RWPE2 (cell line): Measurements from ENCODE around the gene RNF2.

Source experiments
- ATAC-seq: fragments of 200-7000 bp; cut with Tn5 transposase; 3 replicates; pipeline ENCODE4 v1.9.1; 2021; ENCODE audit warnings: low read depth
- DNase-seq: peaks from one replicate; pipeline ENCODE4 v3.0.0-alpha.2; 2020; ENCODE audit warnings: low spot score
- H3K27ac ChIP-seq: fragments of 450-650 bp; 2 replicates; pipeline ENCODE4 v1.5.1; 2017; ENCODE audit warnings: mild to moderate bottlenecking; ENCODE audit not compliant: poor library complexity, severe bottlenecking
- H3K27me3 ChIP-seq: fragments of 250-450 bp; sonication (Bioruptor Pico); 2 replicates; pipeline ENCODE4 v1.5.1; 2021; ENCODE audit warnings: mild to moderate bottlenecking, moderate library complexity; ENCODE audit not compliant: insufficient read depth, poor library complexity, severe bottlenecking
- H3K36me3 ChIP-seq: fragments of 250-450 bp; sonication (Bioruptor Pico); 2 replicates; pipeline ENCODE4 v1.5.1; 2020; ENCODE audit warnings: low read depth, mild to moderate bottlenecking, moderate library complexity
- H3K4me1 ChIP-seq: fragments of 250-450 bp; sonication (Bioruptor Pico); 2 replicates; pipeline ENCODE4 v1.5.1; 2021; ENCODE audit warnings: mild to moderate bottlenecking, moderate library complexity; ENCODE audit not compliant: insufficient read depth, poor library complexity, severe bottlenecking
- H3K4me3 ChIP-seq: fragments of 250-450 bp; sonication (Bioruptor Pico); 2 replicates; pipeline ENCODE4 v1.5.1; 2021; ENCODE audit warnings: mild to moderate bottlenecking, moderate library complexity; ENCODE audit not compliant: severe bottlenecking
- H3K9me3 ChIP-seq: fragments of 250-450 bp; sonication (Bioruptor Pico); 2 replicates; pipeline ENCODE4 v1.5.1; 2021; ENCODE audit warnings: mild to moderate bottlenecking, moderate library complexity; ENCODE audit not compliant: severe bottlenecking
- TF ChIP-seq, protein P1 (sequence below): fragments of 450-650 bp; IDR thresholded peaks from one replicate; pipeline ENCODE4 v1.5.1; 2017; ENCODE audit warnings: mild to moderate bottlenecking, moderate library complexity; ENCODE audit not compliant: poor library complexity, severe bottlenecking

Gene RNF2

DNA sequence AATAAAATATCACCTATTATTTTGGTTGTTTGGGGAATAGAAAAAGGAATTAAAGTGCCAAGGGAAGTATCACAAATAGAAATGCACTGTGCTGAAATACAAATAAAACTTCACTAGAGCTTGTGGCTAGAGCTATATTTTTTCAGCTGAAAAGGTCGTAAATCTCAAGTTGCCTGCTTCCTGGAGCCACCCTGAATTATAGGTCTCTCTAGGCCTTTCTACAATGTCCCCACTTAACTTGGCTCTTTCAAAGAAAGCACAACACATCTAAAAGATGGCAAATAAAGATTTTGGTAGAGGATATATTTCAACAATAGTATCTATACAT is 5.0 kb upstream of the RNF2 start:
- Histone ChIP-seq H3K4me3 (no peak overlapping the region), H3K36me3 (no peaks in the 10 kb centered on the region), H3K9me3 (no peaks in the 10 kb centered on the region), H3K27ac (no peak overlapping the region), H3K27me3 (no peaks in the 10 kb centered on the region), H3K4me1 (no peaks in the 10 kb centered on the region)
- ATAC-seq (no peak), DNase-seq (no peak)
- TF ChIP-seq, protein P1, sequence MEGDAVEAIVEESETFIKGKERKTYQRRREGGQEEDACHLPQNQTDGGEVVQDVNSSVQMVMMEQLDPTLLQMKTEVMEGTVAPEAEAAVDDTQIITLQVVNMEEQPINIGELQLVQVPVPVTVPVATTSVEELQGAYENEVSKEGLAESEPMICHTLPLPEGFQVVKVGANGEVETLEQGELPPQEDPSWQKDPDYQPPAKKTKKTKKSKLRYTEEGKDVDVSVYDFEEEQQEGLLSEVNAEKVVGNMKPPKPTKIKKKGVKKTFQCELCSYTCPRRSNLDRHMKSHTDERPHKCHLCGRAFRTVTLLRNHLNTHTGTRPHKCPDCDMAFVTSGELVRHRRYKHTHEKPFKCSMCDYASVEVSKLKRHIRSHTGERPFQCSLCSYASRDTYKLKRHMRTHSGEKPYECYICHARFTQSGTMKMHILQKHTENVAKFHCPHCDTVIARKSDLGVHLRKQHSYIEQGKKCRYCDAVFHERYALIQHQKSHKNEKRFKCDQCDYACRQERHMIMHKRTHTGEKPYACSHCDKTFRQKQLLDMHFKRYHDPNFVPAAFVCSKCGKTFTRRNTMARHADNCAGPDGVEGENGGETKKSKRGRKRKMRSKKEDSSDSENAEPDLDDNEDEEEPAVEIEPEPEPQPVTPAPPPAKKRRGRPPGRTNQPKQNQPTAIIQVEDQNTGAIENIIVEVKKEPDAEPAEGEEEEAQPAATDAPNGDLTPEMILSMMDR = no peak

DNA sequence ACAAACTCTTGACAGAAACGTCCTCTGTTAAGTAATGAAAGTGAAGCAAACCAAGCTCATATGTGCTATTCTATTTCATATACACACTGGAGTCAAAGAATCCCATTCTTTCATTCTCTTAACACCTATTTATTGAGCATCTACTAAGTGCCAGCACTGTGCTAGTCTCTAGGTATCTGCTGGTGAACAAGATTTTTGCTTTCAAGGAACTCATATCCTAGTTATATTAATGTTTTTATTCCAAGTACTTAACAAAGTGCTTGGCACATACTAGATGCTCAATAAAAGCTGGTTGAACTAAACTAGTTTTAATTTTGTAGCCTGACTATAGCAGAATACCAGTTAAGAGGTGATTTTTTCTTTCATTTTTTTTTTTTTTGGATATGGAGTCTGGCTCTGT is 3.6 kb upstream of the RNF2 start:
- H3K36me3 ChIP-seq = no peaks in the 10 kb centered on the region
- no peaks in the 10 kb centered on the region for H3K9me3 ChIP-seq
- H3K4me3 ChIP-seq = no peak overlapping the region
- DNase-seq = no peak
- H3K4me1 ChIP-seq = no peaks in the 10 kb centered on the region
- ATAC-seq = no peak
- no peak overlapping the region for H3K27ac ChIP-seq
- H3K27me3 ChIP-seq = no peaks in the 10 kb centered on the region
- TF ChIP-seq, protein P1 = no peak

DNA sequence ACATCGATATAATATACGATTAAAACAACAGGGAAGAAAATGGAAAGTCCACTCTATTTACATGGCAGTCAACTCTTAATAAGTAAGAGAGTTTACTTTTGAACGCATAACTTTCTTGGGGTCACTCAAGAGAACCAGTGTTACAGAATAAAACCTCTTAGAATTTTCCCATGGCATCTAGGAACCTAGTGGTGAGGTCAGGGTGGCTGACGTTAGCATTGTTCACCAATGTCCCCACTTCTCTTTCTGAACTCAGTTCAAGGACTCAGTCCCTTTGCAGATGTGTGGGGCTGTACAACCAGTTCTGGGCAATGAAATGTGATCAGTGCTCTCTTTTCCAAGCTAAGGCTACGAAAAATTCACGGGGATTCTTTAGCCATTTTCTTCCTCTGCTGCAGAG is 2.6 kb upstream of the RNF2 start:
- H3K4me3 ChIP-seq = no peak overlapping the region
- no peak overlapping the region for H3K27ac ChIP-seq
- no peaks in the 10 kb centered on the region for H3K27me3 ChIP-seq
- no peaks in the 10 kb centered on the region for H3K36me3 ChIP-seq
- DNase-seq (no peak), ATAC-seq (no peak)
- H3K4me1 ChIP-seq = peaks cover 9% of the 10 kb centered on the region
- TF ChIP-seq, protein P1 = no peak
- H3K9me3 ChIP-seq = no peaks in the 10 kb centered on the region

DNA sequence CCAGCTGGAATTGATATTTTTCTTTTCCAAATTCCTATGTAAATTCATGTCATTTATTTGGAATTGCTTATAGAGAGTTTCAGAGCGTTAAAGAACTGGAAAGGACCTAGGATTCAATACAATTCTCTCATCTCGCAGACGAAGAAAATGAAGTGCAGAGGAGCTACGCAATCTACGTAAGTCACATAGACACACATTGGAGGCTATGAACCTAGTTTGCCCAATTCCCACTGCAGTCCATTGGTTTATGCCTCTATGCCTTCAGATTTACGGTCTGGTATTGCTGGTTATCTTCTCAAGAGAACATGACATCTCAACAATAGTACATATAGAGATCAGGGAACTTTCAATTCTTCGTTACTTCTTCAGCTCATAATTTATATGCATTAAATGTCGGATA is 971 bp upstream of the RNF2 start:
- peaks cover 9% of the 10 kb centered on the region for H3K4me1 ChIP-seq
- no peak overlapping the region for H3K27ac ChIP-seq

DNA sequence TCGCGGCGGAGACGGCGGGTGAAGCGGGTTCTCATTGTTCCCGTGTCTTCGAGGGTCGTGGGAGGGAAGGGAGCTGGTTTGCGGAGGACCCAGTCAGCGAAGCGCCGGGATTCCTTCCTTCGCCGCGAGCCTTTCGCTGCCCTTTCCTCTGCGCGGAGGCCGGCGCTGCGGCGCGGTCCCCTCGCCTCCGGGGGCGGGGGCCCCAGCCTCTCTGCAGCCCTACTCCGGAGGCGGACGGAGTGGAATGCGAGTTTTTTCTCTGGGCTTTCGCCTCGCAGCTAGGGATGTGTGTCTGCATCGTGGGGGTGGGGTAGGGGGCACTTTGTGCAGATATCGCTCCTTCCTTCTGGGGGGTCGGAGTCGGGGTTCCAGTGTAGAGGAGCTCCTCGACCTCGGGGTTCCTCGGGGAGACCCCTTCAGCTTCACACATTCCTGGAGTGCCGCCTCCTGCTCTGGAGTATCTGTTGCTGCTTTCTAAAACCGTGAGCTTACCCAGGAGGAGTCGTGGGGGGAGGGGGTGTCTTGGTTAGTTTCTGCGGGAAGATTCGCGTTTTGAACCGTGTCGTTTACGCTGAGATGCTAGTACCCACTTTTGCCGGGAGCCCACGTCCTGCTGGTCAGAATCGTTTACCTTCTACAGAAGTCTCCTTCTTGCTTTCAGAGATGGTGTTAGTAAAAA is 595 bp downstream of the RNF2 start:
- peak overlapping the region; percentile 35 for H3K27ac ChIP-seq
- H3K36me3 ChIP-seq = no peaks in the 10 kb centered on the region
- ATAC-seq (peak; percentile 66), DNase-seq (no peak)
- H3K9me3 ChIP-seq = no peaks in the 10 kb centered on the region
- H3K27me3 ChIP-seq = no peaks in the 10 kb centered on the region
- TF ChIP-seq, protein P1 = no peak
- H3K4me3 ChIP-seq = peak overlapping the region; percentile 70
- peaks cover 9% of the 10 kb centered on the region for H3K4me1 ChIP-seq

More for the DNA sequence above, 971 bp upstream of the RNF2 start:
- ATAC-seq (no peak), DNase-seq (no peak)
- Histone ChIP-seq H3K27me3 (no peaks in the 10 kb centered on the region), H3K9me3 (no peaks in the 10 kb centered on the region), H3K4me3 (no peak overlapping the region), H3K36me3 (no peaks in the 10 kb centered on the region)
- TF ChIP-seq, protein P1 = no peak
